SK-N-SH (cell line): ENCODE measurements around the gene TRPV6. TPM values are rescaled to one million over a fixed set of nuclear protein-coding genes. Genes with fewer than 3 reads are reported as not detected.

Source experiments
- CTCF ChIA-PET: fragments of 300-600, 350-600 bp; formaldehyde crosslinking; extraction: SDS; loops from one replicate; lab custom pipeline; 2021; lab: Yijun Ruan, JAX
- POLR2A ChIA-PET: fragments of 350-600 bp; sonication (Branson Sonifier 250); formaldehyde crosslinking; extraction: SDS; loops from one replicate; lab custom pipeline; 2020; ENCODE audit warnings: antibody characterized with exemption, inconsistent platforms; lab: Yijun Ruan, JAX
- DNase-seq: peaks from one replicate; pipeline ENCODE4 v3.0.0; 2012
- H2AFZ ChIP-seq: fragments of 200-600 bp; sonication (generic); 2 replicates; pipeline ENCODE4 v1.8.1; 2016; ENCODE audit warnings: antibody characterized with exemption, mild to moderate bottlenecking, low read depth
- H3F3A ChIP-seq: fragments of 200-600 bp; sonication (generic); replicated peaks from 2 replicates; pipeline ENCODE3; 2016; ENCODE audit warnings: antibody characterized with exemption, mild to moderate bottlenecking; ENCODE audit not compliant: insufficient read depth
- H3K27ac ChIP-seq, 2 experiments: fragments of 200-500 bp in 1 of 2; fragments of 200-600 bp in 1 of 2; sonication (Bioruptor generic) in 1 of 2; sonication (generic), shearing (Covaris generic) in 1 of 2; 2 replicates each; pipeline versions ENCODE4 v1.5.1 to v1.6.1; 2014 to 2016; ENCODE audit warnings: low read depth in 2 of 2, inconsistent platforms in 1 of 2, low read length in 1 of 2, mild to moderate bottlenecking in 1 of 2, mixed read lengths in 1 of 2
- H3K27me3 ChIP-seq: fragments of 200-600 bp; sonication (generic), shearing (Covaris generic); 2 replicates; pipeline ENCODE4 v1.6.1; 2016; ENCODE audit warnings: mixed run types; ENCODE audit not compliant: insufficient read depth
- H3K36me3 ChIP-seq, 2 experiments: fragments of 200-500 bp in 1 of 2; fragments of 200-600 bp in 1 of 2; sonication (Bioruptor generic) in 1 of 2; sonication (generic) in 1 of 2; replicated peaks in 1 of 2; 2 replicates each; pipeline versions ENCODE3 to v1.5.1; 2014 to 2016; ENCODE audit warnings: low read length in 1 of 2, mild to moderate bottlenecking in 1 of 2; ENCODE audit not compliant: insufficient read depth in 2 of 2, control insufficient read depth in 1 of 2
- H3K4me1 ChIP-seq, 2 experiments: fragments of 200-500 bp in 1 of 2; fragments of 200-600 bp in 1 of 2; sonication (Bioruptor generic) in 1 of 2; sonication (generic), shearing (Covaris generic) in 1 of 2; 2 replicates each; pipeline versions ENCODE4 v1.5.1 to v1.6.1; 2014 to 2016; ENCODE audit warnings: low read depth in 1 of 2, low read length in 1 of 2, mixed run types in 1 of 2; ENCODE audit not compliant: insufficient read depth in 2 of 2, control insufficient read depth in 1 of 2
- H3K4me2 ChIP-seq: fragments of 200-600 bp; sonication (generic), shearing (Covaris generic); 2 replicates; pipeline ENCODE4 v1.6.1; 2017; ENCODE audit warnings: mixed run types
- H3K4me3 ChIP-seq, 2 experiments: fragments of 200-500 bp in 1 of 2; fragments of 200-600 bp in 1 of 2; sonication (Bioruptor generic) in 1 of 2; sonication (generic), shearing (Covaris generic) in 1 of 2; 2 replicates each; pipeline versions ENCODE4 v1.5.1 to v1.8.1; 2014 to 2016; ENCODE audit warnings: low read depth in 2 of 2, inconsistent platforms in 1 of 2, low read length in 1 of 2, mild to moderate bottlenecking in 1 of 2, mixed read lengths in 1 of 2, moderate library complexity in 1 of 2
- H3K79me2 ChIP-seq: fragments of 200-600 bp; sonication (generic); 2 replicates; pipeline ENCODE4 v1.8.1; 2017; ENCODE audit warnings: mild to moderate bottlenecking; ENCODE audit not compliant: insufficient read depth
- H3K9ac ChIP-seq: fragments of 200-600 bp; sonication (generic); 2 replicates; pipeline ENCODE4 v1.6.1; 2017; ENCODE audit warnings: mixed run types
- H3K9me2 ChIP-seq: fragments of 200-600 bp; sonication (generic); 2 replicates; pipeline ENCODE4 v1.6.1; 2017; ENCODE audit warnings: mixed run types
- H3K9me3 ChIP-seq: fragments of 200-600 bp; sonication (generic); 2 replicates; pipeline ENCODE4 v1.6.1; 2017; ENCODE audit warnings: mixed run types, mild to moderate bottlenecking, moderate library complexity
- H4K20me1 ChIP-seq: fragments of 200-600 bp; sonication (generic); 2 replicates; pipeline ENCODE4 v1.6.1; 2017; ENCODE audit warnings: mild to moderate bottlenecking, mixed run types; ENCODE audit not compliant: insufficient read depth
- ELF1 ChIP-seq: IDR thresholded peaks from 2 replicates; pipeline ENCODE4 v1.4.0; 2012
- EZH2phosphoT487 ChIP-seq: fragments of 200-600 bp; sonication (generic); IDR thresholded peaks from 2 replicates; pipeline ENCODE4 v1.6.1; 2017; ENCODE audit warnings: low read depth, mixed run types, mild to moderate bottlenecking, antibody characterized with exemption, moderate library complexity, borderline replicate concordance
- FOXJ3 ChIP-seq: sonication (generic); formaldehyde crosslinking; IDR thresholded peaks from 2 replicates; pipeline ENCODE4 v1.5.1; 2020; ENCODE audit warnings: mild to moderate bottlenecking, missing genetic modification reagents
- FOXM1 ChIP-seq: IDR thresholded peaks from 2 replicates; pipeline ENCODE4 v1.4.0; 2012; ENCODE audit warnings: low read depth, mild to moderate bottlenecking
- IRF3 ChIP-seq: fragments of 150-350 bp; IDR thresholded peaks from 2 replicates; pipeline ENCODE4 v1.6.1; 2016; ENCODE audit warnings: mild to moderate bottlenecking, low read depth, low read length
- JUND ChIP-seq: IDR thresholded peaks from 2 replicates; pipeline ENCODE4 v1.4.0; 2012
- MXI1 ChIP-seq: IDR thresholded peaks from 2 replicates; pipeline ENCODE4 v1.6.1; 2012; ENCODE audit warnings: mild to moderate bottlenecking, low read depth, low read length, improper control_type of control experiment
- NFIC ChIP-seq: IDR thresholded peaks from 2 replicates; pipeline ENCODE4 v1.4.0; 2012; ENCODE audit warnings: borderline replicate concordance
- REST ChIP-seq: IDR thresholded peaks from 2 replicates; pipeline ENCODE4 v1.6.1; 2012; ENCODE audit warnings: mild to moderate bottlenecking, low read depth, low read length, moderate library complexity
- SIN3A ChIP-seq: IDR thresholded peaks from 2 replicates; pipeline ENCODE4 v1.6.1; 2012; ENCODE audit warnings: low read depth, mild to moderate bottlenecking, low read length, moderate library complexity, borderline replicate concordance
- TEAD4 ChIP-seq: IDR thresholded peaks from 2 replicates; pipeline ENCODE4 v1.4.0; 2012; ENCODE audit warnings: mild to moderate bottlenecking, borderline replicate concordance; ENCODE audit not compliant: insufficient read depth
- WGBS: methylation state at CpG from one replicate; pipeline ENCODE4 v1.1.6; 2017; ENCODE audit warnings: low lambda C conversion rate; 5-methylcytosine and 5-hydroxymethylcytosine counted together
- polyA plus RNA-seq, 3 experiments: library from polyadenylated mRNA; depleted of rRNA; stranded (reverse); fragments of >200 nt; gene quantifications; 2 replicates each; pipeline ENCODE4 v1.2.3, GENCODE V29; 2012

The TRPV6 gene
- polyA plus RNA-seq, 1 of the 3 experiments (the other 2 are of a cell fraction), result not detected

GRCh38 chr7:142832417-142832816 lies 53.1 kb downstream of the TRPV6 start:
- no peak overlapping the region for H3K9ac ChIP-seq
- 52% methylated on average over 2 of the region's 2 CpGs for WGBS
- DNase-seq, result no peak

GRCh38 chr7:142827951-142828500 lies 57.5 kb downstream of the TRPV6 start:
- no peaks in the 10 kb centered on the region for H3F3A ChIP-seq
- no peak for DNase-seq
- H3K9me3 ChIP-seq, result no peaks in the 10 kb centered on the region
- no peaks in the 10 kb centered on the region; the same call in 1 of the 2 replicates for H3K27me3 ChIP-seq
- H3K36me3 ChIP-seq, result no peaks in the 10 kb centered on the region
- no peaks in the 10 kb centered on the region for H3K79me2 ChIP-seq
- H3K9ac ChIP-seq, result no peak overlapping the region
- H3K4me1 ChIP-seq, result peaks cover 0 to 2% of the 10 kb centered on the region in 2 experiments; a peak in 1 of 4 replicates
- no peak overlapping the region for H3K4me3 ChIP-seq
- no peak overlapping the region for H2AFZ ChIP-seq
- H3K27ac ChIP-seq, result no peak overlapping the region
- no peak overlapping the region for H3K4me2 ChIP-seq
- CTCF ChIA-PET, result interaction anchor here (0.6 to 1.6 kb wide), 5 partner anchors 11 to 196 kb away, joined by 3 to 6 read pairs (median 4); no protein-coding TSS in a partner anchor
- POLR2A ChIA-PET, result interaction anchor here (1.0 kb wide), 1 partner anchor 15 kb away, joined by 3 read pairs; no protein-coding TSS in a partner anchor
- no peaks in the 10 kb centered on the region for H4K20me1 ChIP-seq
- no peak for TF ChIP-seq IRF3
- no peak for TF ChIP-seq ELF1
- no peak for TF ChIP-seq REST
- TF ChIP-seq, all 33 proteins: peak for 0
- no peaks in the 10 kb centered on the region for H3K9me2 ChIP-seq
- WGBS, result 15% methylated on average over 1 of the region's 1 CpG

More at GRCh38 chr7:142832417-142832816, 53.1 kb downstream of the TRPV6 start:
- no peaks in the 10 kb centered on the region; the same call in 1 of the 2 replicates for H3K27me3 ChIP-seq
- no peaks in the 10 kb centered on the region for H3K36me3 ChIP-seq
- no peaks in the 10 kb centered on the region for H3F3A ChIP-seq
- peaks cover 0 to 2% of the 10 kb centered on the region in 2 experiments; a peak in 1 of 4 replicates for H3K4me1 ChIP-seq
- TF ChIP-seq NFIC (no peak), FOXJ3 (CRISPR knock-in tag) (no peak), EZH2phosphoT487 (no peak), MXI1 (no peak), FOXM1 (no peak), JUND (no peak), TEAD4 (no peak), SIN3A (no peak)
- no peak overlapping the region for H3K4me3 ChIP-seq
- H3K4me2 ChIP-seq, result no peak overlapping the region
- no peaks in the 10 kb centered on the region for H3K9me2 ChIP-seq
- POLR2A ChIA-PET, result no interaction called here
- no peak overlapping the region for H3K27ac ChIP-seq
- no peaks in the 10 kb centered on the region for H4K20me1 ChIP-seq
- no peak overlapping the region for H2AFZ ChIP-seq
- H3K79me2 ChIP-seq, result no peaks in the 10 kb centered on the region
- H3K9me3 ChIP-seq, result no peaks in the 10 kb centered on the region
- CTCF ChIA-PET, result interaction anchor here (0.8 to 1.4 kb wide), 8 partner anchors 11 to 49 kb away, joined by 3 to 10 read pairs (median 5); partner anchors contain the start of gene EPHB6
